ENCODE results near the gene VAMP2. TPM values are rescaled to one million over a fixed set of nuclear protein-coding genes. Genes with fewer than 3 reads are reported as not detected.

The VAMP2 gene
- polyA plus RNA-seq, 1 donor from 2014 or later, result 98.3 TPM

GRCh38 chr17:8163978-8164814 lies 1.4 kb upstream of the VAMP2 start:
- Histone ChIP-seq H2AFZ (ENCODE audit: low read depth, low read length) (peak overlapping the region; percentile 56), H3K4me2 (ENCODE audit: low read length) (no peak overlapping the region), H3K4me3 (ENCODE audit: low read length) (peak overlapping the region; percentile 68), H3K9me3 (ENCODE audit: low read length) (no peaks in the 10 kb centered on the region), H3F3A (ENCODE audit: insufficient read depth, low read length, poor library complexity, severe bottlenecking) (no peaks in the 10 kb centered on the region), H3K9me2 (ENCODE audit: insufficient read depth, low read length) (no peaks in the 10 kb centered on the region), H3K27me3 (ENCODE audit: insufficient read depth, low read depth, low read length) (no peaks in the 10 kb centered on the region), H4K20me1 (ENCODE audit: insufficient read depth) (peaks cover 11% of the 10 kb centered on the region), H3K36me3 (ENCODE audit: insufficient read depth, low read length) (no peaks in the 10 kb centered on the region), H3K9ac (ENCODE audit: low read length) (peak overlapping the region; percentile 96), H3K79me2 (replicated peaks; ENCODE audit: insufficient read depth, low read length) (peaks cover 39% of the 10 kb centered on the region), H3K27ac (ENCODE audit: low read length) (peak overlapping the region; percentile 91)
- TF ChIP-seq EZH2 (IDR thresholded peaks at IDR 0.05; ENCODE audit: borderline replicate concordance, insufficient read depth, low read length, poor library complexity, severe bottlenecking) (no peak), REST (IDR thresholded peaks at IDR 0.05; ENCODE audit: borderline replicate concordance) (peak; percentile 22), RAD21 (conservative IDR thresholded peaks at IDR 0.05) (no peak), POLR2AphosphoS5 (IDR thresholded peaks at IDR 0.05) (no peak), SMC3 (conservative IDR thresholded peaks at IDR 0.05; ENCODE audit: poor library complexity) (no peak), MXI1 (conservative IDR thresholded peaks at IDR 0.05; ENCODE audit: poor library complexity, severe bottlenecking) (no peak), EP300 (conservative IDR thresholded peaks at IDR 0.05; ENCODE audit: poor library complexity, severe bottlenecking) (no peak)

GRCh38 chr17:8162997-8163977 lies 539 bp upstream of the VAMP2 start:
- no peak for TF ChIP-seq EP300 (conservative IDR thresholded peaks at IDR 0.05; ENCODE audit: poor library complexity, severe bottlenecking)
- no peak for TF ChIP-seq RAD21 (conservative IDR thresholded peaks at IDR 0.05)
- TF ChIP-seq TAF1 (IDR thresholded peaks at IDR 0.05; ENCODE audit: low read depth), result no peak
- TF ChIP-seq SMC3 (conservative IDR thresholded peaks at IDR 0.05; ENCODE audit: poor library complexity), result no peak
- TF ChIP-seq POLR2AphosphoS5 (IDR thresholded peaks at IDR 0.05), result no peak
- no peak for TF ChIP-seq EZH2 (IDR thresholded peaks at IDR 0.05; ENCODE audit: borderline replicate concordance, insufficient read depth, low read length, poor library complexity, severe bottlenecking)
- no peak for TF ChIP-seq CTCF (IDR thresholded peaks at IDR 0.05; ENCODE audit: poor library complexity, severe bottlenecking)
- no peak for TF ChIP-seq REST (IDR thresholded peaks at IDR 0.05; ENCODE audit: borderline replicate concordance)
- TF ChIP-seq MXI1 (conservative IDR thresholded peaks at IDR 0.05; ENCODE audit: poor library complexity, severe bottlenecking), result no peak
- Histone ChIP-seq H3K9me2 (ENCODE audit: insufficient read depth, low read length) (no peaks in the 10 kb centered on the region), H3K4me2 (ENCODE audit: low read length) (peak overlapping the region; percentile 62), H3K27me3 (ENCODE audit: insufficient read depth, low read depth, low read length) (no peaks in the 10 kb centered on the region), H3K9me3 (ENCODE audit: low read length) (no peaks in the 10 kb centered on the region), H3F3A (ENCODE audit: insufficient read depth, low read length, poor library complexity, severe bottlenecking) (no peaks in the 10 kb centered on the region), H3K27ac (ENCODE audit: low read length) (peak overlapping the region; percentile 91), H3K4me3 (ENCODE audit: low read length) (peak overlapping the region; percentile 94), H2AFZ (ENCODE audit: low read depth, low read length) (peak overlapping the region; percentile 96), H3K36me3 (ENCODE audit: insufficient read depth, low read length) (no peaks in the 10 kb centered on the region), H4K20me1 (ENCODE audit: insufficient read depth) (peaks cover 11% of the 10 kb centered on the region), H3K79me2 (replicated peaks; ENCODE audit: insufficient read depth, low read length) (peaks cover 44% of the 10 kb centered on the region), H3K9ac (ENCODE audit: low read length) (peak overlapping the region; percentile 99)
